GM21717 (cell line): ENCODE measurements around the gene EVI5L.
"Not testable (repeated sequence)": the region's sequence is repeated elsewhere in the genome, so short reads cannot be mapped to it uniquely, and the experiment has no call there.

Experiments used
- ATAC-seq: cut with Tn5 transposase; IDR thresholded peaks from one replicate; pipeline ENCODE4 v1.9.1; 2021; ENCODE audit warnings: mild to moderate bottlenecking, moderate library complexity; ENCODE audit not compliant: unreplicated experiment

Gene EVI5L

GRCh38 chr19:7845390-7846154, 15.6 kb downstream of the EVI5L start:
- no peak for ATAC-seq

GRCh38 chr19:7846155-7846646, 16.2 kb downstream of the EVI5L start:
- ATAC-seq, result no peak

- ATAC-seq, result no peak
These were observed 17.6 kb downstream of the EVI5L start for GRCh38 chr19:7847664-7848063.

GRCh38 chr19:7848779-7849457, 18.9 kb downstream of the EVI5L start:
- ATAC-seq, result no peak

- ATAC-seq, result no peak
These were observed 19.6 kb downstream of the EVI5L start for GRCh38 chr19:7849631-7849999.

- no peak for ATAC-seq
These were observed 20.2 kb downstream of the EVI5L start for GRCh38 chr19:7850000-7850813.

GRCh38 chr19:7850945-7851622, 21.1 kb downstream of the EVI5L start:
- no peak for ATAC-seq

- ATAC-seq, result no peak
These were observed 21.8 kb downstream of the EVI5L start for GRCh38 chr19:7851623-7852500.

- no peak for ATAC-seq
These were observed 23.1 kb downstream of the EVI5L start for GRCh38 chr19:7852851-7853769.

- no peak for ATAC-seq
These were observed 23.7 kb downstream of the EVI5L start for GRCh38 chr19:7853770-7854128.

- ATAC-seq, result no peak
These were observed 25.5 kb downstream of the EVI5L start for GRCh38 chr19:7855426-7856108.

- no peak for ATAC-seq
These were observed 26.1 kb downstream of the EVI5L start for GRCh38 chr19:7856109-7856591.

- ATAC-seq, result no peak
These were observed 27.0 kb downstream of the EVI5L start for GRCh38 chr19:7856679-7857663.

- no peak for ATAC-seq
These were observed 27.7 kb downstream of the EVI5L start for GRCh38 chr19:7857727-7858108.

- no peak for ATAC-seq
These were observed 28.2 kb downstream of the EVI5L start for GRCh38 chr19:7858109-7858770.

- not testable (repeated sequence) for ATAC-seq
These were observed 29.1 kb downstream of the EVI5L start for GRCh38 chr19:7859087-7859486.
